Measurements from ENCODE around the gene MGRN1.

- no peak for TF ChIP-seq ZNF565 (CRISPR knock-in tag; conservative IDR thresholded peaks at IDR 0.05; ENCODE audit: low read depth)
- no peak for TF ChIP-seq ZFP3 (CRISPR knock-in tag; IDR thresholded peaks at IDR 0.05)
- TF ChIP-seq TSHZ2 (CRISPR knock-in tag; IDR thresholded peaks at IDR 0.05), result no peak
- TF ChIP-seq PATZ1 (CRISPR knock-in tag; IDR thresholded peaks at IDR 0.05; ENCODE audit: borderline replicate concordance), result no peak
- TF ChIP-seq, protein P1, sequence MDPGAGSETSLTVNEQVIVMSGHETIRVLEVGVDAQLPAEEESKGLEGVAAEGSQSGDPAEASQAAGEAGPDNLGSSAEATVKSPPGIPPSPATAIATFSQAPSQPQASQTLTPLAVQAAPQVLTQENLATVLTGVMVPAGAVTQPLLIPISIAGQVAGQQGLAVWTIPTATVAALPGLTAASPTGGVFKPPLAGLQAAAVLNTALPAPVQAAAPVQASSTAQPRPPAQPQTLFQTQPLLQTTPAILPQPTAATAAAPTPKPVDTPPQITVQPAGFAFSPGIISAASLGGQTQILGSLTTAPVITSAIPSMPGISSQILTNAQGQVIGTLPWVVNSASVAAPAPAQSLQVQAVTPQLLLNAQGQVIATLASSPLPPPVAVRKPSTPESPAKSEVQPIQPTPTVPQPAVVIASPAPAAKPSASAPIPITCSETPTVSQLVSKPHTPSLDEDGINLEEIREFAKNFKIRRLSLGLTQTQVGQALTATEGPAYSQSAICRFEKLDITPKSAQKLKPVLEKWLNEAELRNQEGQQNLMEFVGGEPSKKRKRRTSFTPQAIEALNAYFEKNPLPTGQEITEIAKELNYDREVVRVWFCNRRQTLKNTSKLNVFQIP (CRISPR knock-in tag; IDR thresholded peaks at IDR 0.05; ENCODE audit: borderline replicate concordance, low read depth), result no peak
- TF ChIP-seq ARNTL (CRISPR knock-in tag; IDR thresholded peaks at IDR 0.05; ENCODE audit: borderline replicate concordance, low read depth), result no peak
- TF ChIP-seq CREB5 (CRISPR knock-in tag; IDR thresholded peaks at IDR 0.05; ENCODE audit: low read depth), result no peak
- TF ChIP-seq ISL1 (CRISPR knock-in tag; IDR thresholded peaks at IDR 0.05), result no peak
- no peak for TF ChIP-seq ZNF70 (CRISPR knock-in tag; IDR thresholded peaks at IDR 0.05)
- no peak for TF ChIP-seq ESRRG (CRISPR knock-in tag; IDR thresholded peaks at IDR 0.05)
- no peak for TF ChIP-seq PPARA (CRISPR knock-in tag; IDR thresholded peaks at IDR 0.05; ENCODE audit: borderline replicate concordance)
Measured at GRCh38 chr16:4728676-4729075, 104.0 kb downstream of the MGRN1 start.

All from SK-N-SH treated with all-trans-retinoic acid at 6 μM for 48 hours (cell line).